ENCODE results near the gene HELZ2. TPM values are rescaled to one million over a fixed set of nuclear protein-coding genes. Genes with fewer than 3 reads are reported as not detected.

The HELZ2 gene
- total RNA-seq, 1 donor from 2014 or later = 29.0 TPM

DNA sequence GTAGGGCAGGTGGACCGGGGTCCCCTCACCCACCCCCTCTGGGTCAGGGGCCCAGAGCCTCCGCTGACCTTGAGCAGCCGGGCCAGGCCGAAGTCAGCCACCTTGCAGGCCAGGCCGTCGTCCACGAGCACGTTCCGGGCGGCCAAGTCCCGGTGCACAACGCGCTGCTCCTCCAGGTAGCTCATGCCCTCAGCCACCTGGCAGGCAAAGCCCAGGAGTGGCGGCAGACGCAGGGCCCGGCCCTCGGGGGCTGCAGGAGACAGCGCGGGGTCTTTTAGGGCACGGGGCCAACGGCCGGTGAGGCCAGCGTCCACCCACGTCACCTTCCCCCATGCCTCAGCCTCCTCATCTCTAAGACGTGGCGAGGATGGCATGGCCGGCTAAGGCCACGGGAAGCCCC, 32.7 kb downstream of the HELZ2 start:
- peaks cover 11% of the 10 kb centered on the region for H3K4me1 Mint-ChIP-seq (ENCODE audit: unreplicated experiment)
- no peaks in the 10 kb centered on the region for H3K36me3 Mint-ChIP-seq (ENCODE audit: unreplicated experiment)
- no peak for DNase-seq (ENCODE audit: extremely low spot score, unreplicated experiment)
- H3K4me3 Mint-ChIP-seq (ENCODE audit: unreplicated experiment) = no peak overlapping the region
- TF ChIP-seq, protein P1, sequence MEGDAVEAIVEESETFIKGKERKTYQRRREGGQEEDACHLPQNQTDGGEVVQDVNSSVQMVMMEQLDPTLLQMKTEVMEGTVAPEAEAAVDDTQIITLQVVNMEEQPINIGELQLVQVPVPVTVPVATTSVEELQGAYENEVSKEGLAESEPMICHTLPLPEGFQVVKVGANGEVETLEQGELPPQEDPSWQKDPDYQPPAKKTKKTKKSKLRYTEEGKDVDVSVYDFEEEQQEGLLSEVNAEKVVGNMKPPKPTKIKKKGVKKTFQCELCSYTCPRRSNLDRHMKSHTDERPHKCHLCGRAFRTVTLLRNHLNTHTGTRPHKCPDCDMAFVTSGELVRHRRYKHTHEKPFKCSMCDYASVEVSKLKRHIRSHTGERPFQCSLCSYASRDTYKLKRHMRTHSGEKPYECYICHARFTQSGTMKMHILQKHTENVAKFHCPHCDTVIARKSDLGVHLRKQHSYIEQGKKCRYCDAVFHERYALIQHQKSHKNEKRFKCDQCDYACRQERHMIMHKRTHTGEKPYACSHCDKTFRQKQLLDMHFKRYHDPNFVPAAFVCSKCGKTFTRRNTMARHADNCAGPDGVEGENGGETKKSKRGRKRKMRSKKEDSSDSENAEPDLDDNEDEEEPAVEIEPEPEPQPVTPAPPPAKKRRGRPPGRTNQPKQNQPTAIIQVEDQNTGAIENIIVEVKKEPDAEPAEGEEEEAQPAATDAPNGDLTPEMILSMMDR (IDR thresholded peaks at IDR 0.05) = no peak
- H3K27me3 Mint-ChIP-seq (ENCODE audit: unreplicated experiment) = peaks cover 2% of the 10 kb centered on the region
- no peaks in the 10 kb centered on the region for H3K9me3 Mint-ChIP-seq (ENCODE audit: unreplicated experiment)
- H3K27ac Mint-ChIP-seq (ENCODE audit: unreplicated experiment) = no peak overlapping the region

DNA sequence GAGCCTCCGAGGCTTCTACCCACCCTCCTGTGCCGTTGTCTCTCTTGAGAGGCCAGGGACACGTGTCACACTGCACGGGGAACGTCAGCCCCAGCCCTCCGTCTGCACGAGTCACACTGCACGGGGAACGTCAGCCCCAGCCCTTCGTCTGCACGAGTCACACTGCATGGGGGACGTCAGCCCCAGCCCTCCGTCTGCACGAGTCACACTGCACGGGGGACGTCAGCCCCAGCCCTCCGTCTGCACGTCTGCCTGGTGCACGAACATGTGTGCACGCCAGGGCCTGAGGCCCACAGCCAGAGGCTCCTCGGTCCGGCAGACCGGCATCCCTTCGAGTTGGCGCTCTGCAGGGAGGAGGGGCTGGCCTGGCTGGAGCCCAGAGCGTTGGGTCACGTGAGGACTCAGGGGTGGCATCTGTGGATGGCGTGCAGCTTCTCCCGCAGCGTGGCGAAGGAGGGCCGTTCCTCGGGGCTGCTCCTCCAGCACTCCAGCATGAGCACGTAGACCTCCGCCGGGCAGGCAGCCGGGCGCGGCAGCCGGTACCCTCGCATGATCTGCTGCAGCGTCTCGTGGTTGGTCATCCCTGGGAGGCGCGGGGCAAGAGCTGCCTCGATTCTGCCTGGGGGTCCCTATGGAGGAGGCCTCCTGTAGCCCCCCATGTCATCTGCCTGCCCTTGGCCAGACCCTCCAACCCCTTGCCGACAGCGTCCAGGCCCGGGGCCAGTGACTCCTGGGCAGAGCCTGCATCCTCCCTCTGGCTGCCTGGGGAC, 33.4 kb downstream of the HELZ2 start:
- Mint-ChIP-seq H3K36me3 (ENCODE audit: unreplicated experiment) (no peaks in the 10 kb centered on the region), H3K27me3 (ENCODE audit: unreplicated experiment) (peaks cover 2% of the 10 kb centered on the region), H3K9me3 (ENCODE audit: unreplicated experiment) (no peaks in the 10 kb centered on the region), H3K27ac (ENCODE audit: unreplicated experiment) (no peak overlapping the region), H3K4me1 (ENCODE audit: unreplicated experiment) (peaks cover 15% of the 10 kb centered on the region), H3K4me3 (ENCODE audit: unreplicated experiment) (no peak overlapping the region)
- TF ChIP-seq, protein P1 (IDR thresholded peaks at IDR 0.05) = no peak
- no peak for DNase-seq (ENCODE audit: extremely low spot score, unreplicated experiment)

DNA sequence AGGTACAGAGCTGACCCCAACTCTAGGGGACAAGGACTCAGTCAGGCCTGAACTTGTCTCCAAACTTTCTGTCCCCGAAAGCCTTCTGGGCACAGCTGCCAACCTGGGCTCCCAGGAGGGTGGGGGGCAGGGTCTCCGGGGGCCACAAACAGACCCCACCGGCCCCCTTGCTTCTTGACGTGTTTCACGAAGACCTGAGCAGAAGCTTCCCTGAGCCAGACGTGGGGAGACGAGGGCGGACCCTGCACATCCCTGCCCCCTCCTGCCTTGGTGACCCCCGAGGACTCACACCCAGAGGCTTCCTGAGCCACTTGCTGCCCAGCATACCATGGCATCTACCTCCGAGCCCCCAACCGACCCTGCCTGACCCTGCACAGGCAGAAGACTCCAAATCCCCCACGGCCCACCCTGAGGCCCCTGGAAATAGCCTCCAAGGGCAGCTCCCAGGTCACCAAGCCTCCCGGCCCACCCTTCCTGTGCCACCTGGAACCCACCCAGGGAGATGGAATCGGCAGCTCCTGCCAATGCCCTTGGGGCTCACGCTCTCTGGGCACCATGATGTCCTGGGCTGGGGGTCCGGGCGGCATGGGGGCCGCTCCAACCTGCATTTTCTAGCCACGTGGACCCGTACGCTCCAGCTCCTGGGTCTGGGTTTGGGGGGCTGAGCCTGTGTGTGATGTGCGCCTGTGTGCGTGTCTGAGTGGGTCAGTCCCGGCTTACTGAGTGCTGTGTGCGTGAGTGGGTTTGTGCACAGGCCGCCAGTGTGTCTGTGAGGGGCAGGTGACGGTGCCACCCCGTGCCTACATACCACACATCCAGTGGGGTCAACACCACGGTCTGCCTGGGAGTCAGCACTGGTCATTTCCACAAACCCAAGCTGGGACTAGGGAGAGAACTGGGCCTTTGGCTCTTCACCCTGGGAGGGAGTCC, 34.3 kb downstream of the HELZ2 start:
- DNase-seq (ENCODE audit: extremely low spot score, unreplicated experiment) = no peak
- Mint-ChIP-seq H3K4me1 (ENCODE audit: unreplicated experiment) (peaks cover 15% of the 10 kb centered on the region), H3K27ac (ENCODE audit: unreplicated experiment) (no peak overlapping the region), H3K27me3 (ENCODE audit: unreplicated experiment) (no peaks in the 10 kb centered on the region), H3K4me3 (ENCODE audit: unreplicated experiment) (no peak overlapping the region), H3K9me3 (ENCODE audit: unreplicated experiment) (no peaks in the 10 kb centered on the region), H3K36me3 (ENCODE audit: unreplicated experiment) (no peaks in the 10 kb centered on the region)
- TF ChIP-seq, protein P1 (IDR thresholded peaks at IDR 0.05) = no peak

DNA sequence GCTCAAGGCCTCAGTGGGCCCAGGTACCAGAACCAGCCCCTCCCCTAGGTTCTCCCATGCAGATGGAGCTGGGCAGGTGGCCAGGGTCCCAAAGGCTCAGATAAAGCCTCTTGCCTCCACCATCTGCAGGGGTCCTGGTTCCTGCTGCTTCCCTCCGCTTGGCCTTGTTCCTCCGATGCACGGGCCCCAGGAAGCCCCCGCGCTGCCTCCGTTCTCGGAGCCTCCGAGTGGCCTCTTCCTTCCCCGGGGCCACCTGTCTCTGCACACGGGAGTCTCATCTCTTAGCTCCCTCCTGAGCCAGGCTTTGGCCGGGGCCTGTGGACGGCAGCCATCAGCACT, 35.0 kb downstream of the HELZ2 start:
- H3K27me3 Mint-ChIP-seq (ENCODE audit: unreplicated experiment) = no peaks in the 10 kb centered on the region
- TF ChIP-seq, protein P1 (IDR thresholded peaks at IDR 0.05) = no peak
- H3K9me3 Mint-ChIP-seq (ENCODE audit: unreplicated experiment) = no peaks in the 10 kb centered on the region
- H3K4me3 Mint-ChIP-seq (ENCODE audit: unreplicated experiment) = no peak overlapping the region
- peaks cover 15% of the 10 kb centered on the region for H3K4me1 Mint-ChIP-seq (ENCODE audit: unreplicated experiment)
- DNase-seq (ENCODE audit: extremely low spot score, unreplicated experiment) = no peak
- H3K36me3 Mint-ChIP-seq (ENCODE audit: unreplicated experiment) = no peaks in the 10 kb centered on the region
- no peak overlapping the region for H3K27ac Mint-ChIP-seq (ENCODE audit: unreplicated experiment)

Measured in osteocyte (in vitro differentiated cells).